ENCODE results near the gene ZNF99.
"Not testable (repeated sequence)": the region's sequence is repeated elsewhere in the genome, so short reads cannot be mapped to it uniquely, and the experiment has no call there.

The ZNF99 gene

GRCh38 chr19:22783651-22784410 is at the start of gene ZNF99:
TSS of gene ZNF99 (minus strand) at chr19:22784151. CDS start at chr19:22784016, 135 bp downstream.
- no peak for TF ChIP-seq JUND (IDR thresholded peaks at IDR 0.05; ENCODE audit: low read depth)
- in situ Hi-C loops (cut with HindIII; ENCODE audit: low pct_unique_long_range_greater_than_20kb, low sequenced_read_pairs): no loop called here
- DNase-seq (ENCODE audit: low read depth in 1 of 2, low spot score in 1 of 2): peak; percentile 44 to 94

GRCh38 chr19:22832031-22832762 is 48.2 kb upstream of the ZNF99 start, which contains the start of gene ZNF723:
TSS of gene ZNF723 (plus strand) at chr19:22832291. CDS start at chr19:22832380, 89 bp downstream.
- peak in 1 of 2 experiments; percentile 36 for DNase-seq (ENCODE audit: low read depth in 1 of 2, low spot score in 1 of 2)
- no peak for TF ChIP-seq JUND (IDR thresholded peaks at IDR 0.05; ENCODE audit: low read depth)
- in situ Hi-C loops (cut with HindIII; ENCODE audit: low pct_unique_long_range_greater_than_20kb, low sequenced_read_pairs): no loop called here

- TF ChIP-seq JUND (IDR thresholded peaks at IDR 0.05; ENCODE audit: low read depth): no peak
- no peak for DNase-seq (ENCODE audit: low read depth in 1 of 2, low spot score in 1 of 2)
- in situ Hi-C loops (cut with HindIII; ENCODE audit: low pct_unique_long_range_greater_than_20kb, low sequenced_read_pairs): no loop called here
Observed at GRCh38 chr19:22831211-22831610, 47.3 kb upstream of the ZNF99 start.

- in situ Hi-C loops (cut with HindIII; ENCODE audit: low pct_unique_long_range_greater_than_20kb, low sequenced_read_pairs): no loop called here
- TF ChIP-seq JUND (IDR thresholded peaks at IDR 0.05; ENCODE audit: low read depth): no peak
- no peak for DNase-seq (ENCODE audit: low read depth in 1 of 2, low spot score in 1 of 2)
Observed at GRCh38 chr19:22814124-22814523, 30.2 kb upstream of the ZNF99 start.

GRCh38 chr19:22807061-22807835 is 23.3 kb upstream of the ZNF99 start:
- in situ Hi-C loops (cut with HindIII; ENCODE audit: low pct_unique_long_range_greater_than_20kb, low sequenced_read_pairs): no loop called here
- DNase-seq (ENCODE audit: low read depth in 1 of 2, low spot score in 1 of 2): no peak
- TF ChIP-seq JUND (IDR thresholded peaks at IDR 0.05; ENCODE audit: low read depth): no peak

GRCh38 chr19:22806418-22806817 is 22.5 kb upstream of the ZNF99 start:
- in situ Hi-C loops (cut with HindIII; ENCODE audit: low pct_unique_long_range_greater_than_20kb, low sequenced_read_pairs): no loop called here
- DNase-seq (ENCODE audit: low read depth in 1 of 2, low spot score in 1 of 2): no peak
- TF ChIP-seq JUND (IDR thresholded peaks at IDR 0.05; ENCODE audit: low read depth): no peak

- no peak for TF ChIP-seq JUND (IDR thresholded peaks at IDR 0.05; ENCODE audit: low read depth)
- in situ Hi-C loops (cut with HindIII; ENCODE audit: low pct_unique_long_range_greater_than_20kb, low sequenced_read_pairs): no loop called here
- DNase-seq (ENCODE audit: low read depth in 1 of 2, low spot score in 1 of 2): no peak
Observed at GRCh38 chr19:22797040-22797439, 13.1 kb upstream of the ZNF99 start.

GRCh38 chr19:22792863-22793262 is 8.9 kb upstream of the ZNF99 start:
- DNase-seq (ENCODE audit: low read depth in 1 of 2, low spot score in 1 of 2); in situ Hi-C loops (cut with HindIII; ENCODE audit: low pct_unique_long_range_greater_than_20kb, low sequenced_read_pairs): not testable (repeated sequence)

GRCh38 chr19:22735911-22736645 is 47.9 kb downstream of the ZNF99 start:
- no peak for TF ChIP-seq JUND (IDR thresholded peaks at IDR 0.05; ENCODE audit: low read depth)
- in situ Hi-C loops (cut with HindIII; ENCODE audit: low pct_unique_long_range_greater_than_20kb, low sequenced_read_pairs): no loop called here
- no peak for DNase-seq (ENCODE audit: low read depth in 1 of 2, low spot score in 1 of 2)

DNA sequence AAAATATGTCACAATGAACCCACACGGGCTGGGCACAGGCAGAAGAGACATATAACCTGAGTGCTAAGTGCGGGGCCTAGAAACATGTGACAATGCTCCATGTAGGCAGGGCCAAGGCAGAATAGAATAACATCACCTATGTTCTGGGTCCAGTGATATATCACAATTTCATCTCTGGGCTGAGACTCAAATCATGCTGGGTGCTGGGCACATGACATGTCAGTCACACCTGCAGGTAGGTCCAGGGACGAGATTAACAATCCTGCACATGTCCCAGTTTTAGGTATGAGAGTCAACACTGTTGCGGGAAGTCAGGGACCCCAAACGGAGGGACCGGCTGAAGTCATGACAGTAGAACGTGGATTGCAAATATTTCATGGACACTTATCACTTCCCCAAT is 50.3 kb downstream of the ZNF99 start:
- in situ Hi-C loops (cut with HindIII; ENCODE audit: low pct_unique_long_range_greater_than_20kb, low sequenced_read_pairs): no loop called here
- no peak for DNase-seq (ENCODE audit: low read depth in 1 of 2, low spot score in 1 of 2)
- no peak for TF ChIP-seq JUND (IDR thresholded peaks at IDR 0.05; ENCODE audit: low read depth)

DNA sequence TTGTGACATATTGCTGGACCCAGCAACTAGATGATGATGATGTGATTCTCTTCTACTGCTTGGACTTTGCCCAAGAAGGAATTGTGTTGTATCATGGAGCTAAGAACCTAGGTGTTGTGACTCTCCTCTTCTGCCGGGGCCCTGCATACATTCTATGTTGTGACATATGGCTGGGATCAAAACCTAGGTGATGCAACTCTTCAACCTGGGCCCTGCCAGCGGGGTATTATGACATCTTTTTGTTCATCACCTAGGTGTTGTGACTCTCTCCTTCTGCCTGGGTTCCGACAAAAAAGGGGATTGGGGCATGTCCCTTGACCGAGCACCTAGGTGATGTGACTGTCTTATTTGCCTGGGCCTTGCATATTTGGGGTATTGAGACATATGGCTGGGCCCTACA is 55.7 kb downstream of the ZNF99 start:
- in situ Hi-C loops (cut with HindIII; ENCODE audit: low pct_unique_long_range_greater_than_20kb, low sequenced_read_pairs); DNase-seq (ENCODE audit: low read depth in 1 of 2, low spot score in 1 of 2): not testable (repeated sequence)

DNA sequence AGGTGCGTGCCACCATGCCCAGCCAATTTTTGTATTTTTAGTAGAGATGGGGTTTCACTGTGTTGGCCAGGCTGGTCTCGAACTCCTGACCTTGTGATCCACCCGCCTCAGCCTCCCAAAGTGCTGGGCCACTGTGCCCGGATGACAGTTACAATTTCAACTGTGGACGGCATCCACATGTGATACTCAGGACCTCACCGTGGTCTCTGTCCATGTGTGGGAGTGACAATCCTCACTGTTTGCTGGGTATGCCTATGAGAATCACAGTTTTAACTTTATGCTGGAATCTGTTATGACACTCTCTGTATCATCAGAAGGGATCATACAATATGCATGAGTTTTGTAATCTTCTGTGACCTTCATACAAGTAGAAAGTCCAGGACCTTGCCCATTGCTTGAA is 62.4 kb downstream of the ZNF99 start:
- DNase-seq (ENCODE audit: low read depth in 1 of 2, low spot score in 1 of 2); in situ Hi-C loops (cut with HindIII; ENCODE audit: low pct_unique_long_range_greater_than_20kb, low sequenced_read_pairs): not testable (repeated sequence)
